OCI-LY3 (cell line): ENCODE results near the gene GRIK2.

ENCODE experiments used
- EZH2phosphoT487 ChIP-seq: fragments of 200-600 bp; shearing (Covaris generic); IDR thresholded peaks from 2 replicates; pipeline ENCODE4 v1.6.1; 2018; ENCODE audit warnings: antibody characterized with exemption, mixed run types, low read depth
- TF ChIP-seq, protein P1 (sequence below): fragments of 200-600, 300-600 bp; sonication (generic); IDR thresholded peaks from 2 replicates; pipeline ENCODE4 v1.5.1; 2014; ENCODE audit warnings: antibody characterized with exemption, low read length, low read depth

DNA sequence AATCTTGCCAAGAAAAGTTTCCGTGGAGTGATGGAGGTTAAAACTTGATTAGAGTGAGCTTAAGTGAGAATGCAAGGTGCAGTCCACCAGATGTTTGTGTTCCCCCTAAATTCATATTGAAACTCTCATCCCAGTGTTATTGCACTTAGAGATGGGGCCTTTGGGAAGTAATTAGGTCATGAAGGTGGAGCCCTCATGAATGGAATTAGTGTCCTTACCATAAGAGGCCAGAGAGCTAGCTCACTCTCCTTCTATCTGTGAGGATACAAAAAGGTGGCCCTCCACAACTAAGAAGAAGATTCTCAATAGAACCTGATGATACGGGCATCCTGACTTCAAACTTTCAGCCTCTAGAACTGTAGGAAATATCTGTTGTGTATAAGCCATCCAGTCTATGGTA is 258.6 kb downstream of the GRIK2 start:
- TF ChIP-seq, protein P1, sequence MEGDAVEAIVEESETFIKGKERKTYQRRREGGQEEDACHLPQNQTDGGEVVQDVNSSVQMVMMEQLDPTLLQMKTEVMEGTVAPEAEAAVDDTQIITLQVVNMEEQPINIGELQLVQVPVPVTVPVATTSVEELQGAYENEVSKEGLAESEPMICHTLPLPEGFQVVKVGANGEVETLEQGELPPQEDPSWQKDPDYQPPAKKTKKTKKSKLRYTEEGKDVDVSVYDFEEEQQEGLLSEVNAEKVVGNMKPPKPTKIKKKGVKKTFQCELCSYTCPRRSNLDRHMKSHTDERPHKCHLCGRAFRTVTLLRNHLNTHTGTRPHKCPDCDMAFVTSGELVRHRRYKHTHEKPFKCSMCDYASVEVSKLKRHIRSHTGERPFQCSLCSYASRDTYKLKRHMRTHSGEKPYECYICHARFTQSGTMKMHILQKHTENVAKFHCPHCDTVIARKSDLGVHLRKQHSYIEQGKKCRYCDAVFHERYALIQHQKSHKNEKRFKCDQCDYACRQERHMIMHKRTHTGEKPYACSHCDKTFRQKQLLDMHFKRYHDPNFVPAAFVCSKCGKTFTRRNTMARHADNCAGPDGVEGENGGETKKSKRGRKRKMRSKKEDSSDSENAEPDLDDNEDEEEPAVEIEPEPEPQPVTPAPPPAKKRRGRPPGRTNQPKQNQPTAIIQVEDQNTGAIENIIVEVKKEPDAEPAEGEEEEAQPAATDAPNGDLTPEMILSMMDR = no peak
- no peak for TF ChIP-seq EZH2phosphoT487
